HG03139 (cell line): ENCODE measurements around the gene OPRM1.
"Not testable (repeated sequence)": the region's sequence is repeated elsewhere in the genome, so short reads cannot be mapped to it uniquely, and the experiment has no call there.

ENCODE experiments used
- ATAC-seq: cut with Tn5 transposase; IDR thresholded peaks from one replicate; pipeline ENCODE4 v1.9.1; 2021; ENCODE audit not compliant: unreplicated experiment

The OPRM1 gene

GRCh38 chr6:154039231-154039842 lies at the start of gene OPRM1:
TSS of gene OPRM1 (plus strand) at chr6:154039240. CDS start at chr6:154039545, 305 bp downstream.
- ATAC-seq: no peak

- ATAC-seq: no peak
Observed at GRCh38 chr6:153989989-153990388, 49.1 kb upstream of the OPRM1 start.

GRCh38 chr6:153994004-153994403 lies 45.0 kb upstream of the OPRM1 start:
- no peak for ATAC-seq

GRCh38 chr6:153994811-153995210 lies 44.2 kb upstream of the OPRM1 start:
- ATAC-seq: no peak

- no peak for ATAC-seq
Observed at GRCh38 chr6:153997221-153997620, 41.8 kb upstream of the OPRM1 start.

- no peak for ATAC-seq
Observed at GRCh38 chr6:154001494-154002285, 37.4 kb upstream of the OPRM1 start.

- no peak for ATAC-seq
Observed at GRCh38 chr6:154002894-154003293, 36.1 kb upstream of the OPRM1 start.

GRCh38 chr6:154010371-154010770 lies 28.7 kb upstream of the OPRM1 start:
- no peak for ATAC-seq

GRCh38 chr6:154012852-154013251 lies 26.2 kb upstream of the OPRM1 start:
- ATAC-seq: no peak

GRCh38 chr6:154017786-154018185 lies 21.3 kb upstream of the OPRM1 start:
- no peak for ATAC-seq

GRCh38 chr6:154030646-154031045 lies 8.4 kb upstream of the OPRM1 start:
- ATAC-seq: no peak

GRCh38 chr6:154041001-154041400 lies 2.0 kb downstream of the OPRM1 start:
- ATAC-seq: no peak

- no peak for ATAC-seq
Observed at GRCh38 chr6:154053141-154053540, 14.1 kb downstream of the OPRM1 start.

- ATAC-seq: no peak
Observed at GRCh38 chr6:154056536-154056935, 17.5 kb downstream of the OPRM1 start.

GRCh38 chr6:154057098-154057497 lies 18.1 kb downstream of the OPRM1 start:
- no peak for ATAC-seq

- ATAC-seq: no peak
Observed at GRCh38 chr6:154058963-154059680, 20.1 kb downstream of the OPRM1 start.

- ATAC-seq: no peak
Observed at GRCh38 chr6:154060076-154060475, 21.0 kb downstream of the OPRM1 start.

GRCh38 chr6:154070041-154070440 lies 31.0 kb downstream of the OPRM1 start:
- ATAC-seq: no peak

GRCh38 chr6:154070657-154071056 lies 31.6 kb downstream of the OPRM1 start:
- no peak for ATAC-seq

- ATAC-seq: no peak
Observed at GRCh38 chr6:154071236-154071635, 32.2 kb downstream of the OPRM1 start.

GRCh38 chr6:154071711-154072110 lies 32.7 kb downstream of the OPRM1 start:
- no peak for ATAC-seq

- not testable (repeated sequence) for ATAC-seq
Observed at GRCh38 chr6:154078596-154078995, 39.6 kb downstream of the OPRM1 start.
